Sigmoid colon (tissue), 4 donors: ENCODE results near the gene AIG1.

Experiments used
- EP300 ChIP-seq, 4 donors: sonication (generic); formaldehyde crosslinking; IDR thresholded peaks; one replicate each; pipeline ENCODE4 v1.6.1; 2017; ENCODE audit warnings: antibody characterized with exemption in 4 of 4
- TF ChIP-seq, protein P1 (sequence below), 4 experiments: fragments of 450-650 bp in 3 of 4; fragments of 200-600 bp in 1 of 4; IDR thresholded peaks; one replicate each; pipeline ENCODE4 v1.5.1; 2016 to 2019; ENCODE audit warnings: antibody characterized with exemption in 4 of 4, mild to moderate bottlenecking in 3 of 4, moderate library complexity in 2 of 4

DNA sequence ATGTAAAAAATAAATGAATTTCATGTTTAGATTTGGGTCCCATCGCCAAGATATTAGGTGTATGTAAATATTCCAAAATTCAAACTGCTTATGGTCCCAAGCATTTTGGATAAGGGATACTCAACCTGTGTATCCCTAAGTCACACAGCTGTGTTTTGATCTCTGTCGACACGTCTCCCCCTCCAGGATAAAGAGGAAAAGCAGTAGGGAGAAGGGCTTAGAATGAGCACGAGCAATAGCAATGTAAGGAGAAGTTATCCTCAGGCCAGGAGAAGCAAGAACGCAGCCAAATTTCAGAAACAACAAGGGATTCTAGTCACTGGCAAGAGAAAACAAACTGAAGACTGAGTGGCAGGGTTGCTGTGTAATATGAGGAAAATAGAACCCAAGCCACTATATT, 181.2 kb downstream of the AIG1 start:
- TF ChIP-seq, protein P1, sequence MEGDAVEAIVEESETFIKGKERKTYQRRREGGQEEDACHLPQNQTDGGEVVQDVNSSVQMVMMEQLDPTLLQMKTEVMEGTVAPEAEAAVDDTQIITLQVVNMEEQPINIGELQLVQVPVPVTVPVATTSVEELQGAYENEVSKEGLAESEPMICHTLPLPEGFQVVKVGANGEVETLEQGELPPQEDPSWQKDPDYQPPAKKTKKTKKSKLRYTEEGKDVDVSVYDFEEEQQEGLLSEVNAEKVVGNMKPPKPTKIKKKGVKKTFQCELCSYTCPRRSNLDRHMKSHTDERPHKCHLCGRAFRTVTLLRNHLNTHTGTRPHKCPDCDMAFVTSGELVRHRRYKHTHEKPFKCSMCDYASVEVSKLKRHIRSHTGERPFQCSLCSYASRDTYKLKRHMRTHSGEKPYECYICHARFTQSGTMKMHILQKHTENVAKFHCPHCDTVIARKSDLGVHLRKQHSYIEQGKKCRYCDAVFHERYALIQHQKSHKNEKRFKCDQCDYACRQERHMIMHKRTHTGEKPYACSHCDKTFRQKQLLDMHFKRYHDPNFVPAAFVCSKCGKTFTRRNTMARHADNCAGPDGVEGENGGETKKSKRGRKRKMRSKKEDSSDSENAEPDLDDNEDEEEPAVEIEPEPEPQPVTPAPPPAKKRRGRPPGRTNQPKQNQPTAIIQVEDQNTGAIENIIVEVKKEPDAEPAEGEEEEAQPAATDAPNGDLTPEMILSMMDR (IDR thresholded peaks at IDR 0.05), result no peak
- no peak for TF ChIP-seq EP300 (IDR thresholded peaks at IDR 0.05)
